AG08395 (cell line): ENCODE data around the gene FAM163A.
"Not testable (repeated sequence)": the region's sequence is repeated elsewhere in the genome, so short reads cannot be mapped to it uniquely, and the experiment has no call there.

Experiments
- DNase-seq: peaks from one replicate; pipeline ENCODE4 v3.0.0; 2012; ENCODE audit warnings: mixed read lengths, low spot score

The FAM163A gene

GRCh38 chr1:179816196-179816960 lies 73.3 kb downstream of the FAM163A start:
- DNase-seq = no peak

GRCh38 chr1:179817056-179817455 lies 74.0 kb downstream of the FAM163A start:
- DNase-seq = no peak

- DNase-seq = peak; percentile 80
Measured at GRCh38 chr1:179817789-179818188, 74.7 kb downstream of the FAM163A start.

- no peak for DNase-seq
Measured at GRCh38 chr1:179818260-179818659, 75.2 kb downstream of the FAM163A start.

- DNase-seq = no peak
Measured at GRCh38 chr1:179818743-179819173, 75.7 kb downstream of the FAM163A start.

DNA sequence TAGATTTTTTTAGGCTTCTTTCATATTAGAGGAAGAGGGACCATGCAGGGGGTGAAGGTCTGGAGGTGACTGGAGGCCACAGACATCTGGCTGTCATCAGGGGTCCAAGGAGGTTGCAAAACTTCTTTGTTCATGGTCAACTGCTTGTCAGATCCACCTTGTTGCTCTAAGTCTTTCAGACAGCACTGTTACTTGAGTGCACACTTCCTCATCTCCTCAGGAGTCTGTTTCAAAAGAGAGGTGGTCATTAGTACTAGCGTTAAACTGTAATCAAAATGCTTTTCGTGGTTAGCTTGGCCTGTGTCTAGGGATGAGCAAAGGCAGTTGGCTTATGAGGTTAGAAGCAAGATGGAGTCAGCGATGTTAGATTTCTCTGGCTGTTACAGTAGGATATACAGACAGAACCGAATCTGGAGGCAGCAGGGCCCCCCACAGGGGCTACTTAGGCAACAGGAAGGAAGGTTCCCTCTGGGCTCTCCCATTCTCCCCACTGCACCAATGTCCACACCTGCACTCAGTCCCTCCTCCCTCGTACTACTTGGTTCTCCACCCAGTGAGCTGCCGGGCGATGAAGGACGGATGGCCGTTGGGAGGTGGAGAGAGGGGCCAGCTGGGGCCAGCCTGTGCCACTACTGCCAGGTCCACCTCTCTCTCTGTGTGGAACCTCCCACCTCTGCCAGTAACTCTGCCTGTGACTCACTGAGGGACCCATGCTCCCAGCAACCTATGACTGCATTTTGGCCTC lies 77.3 kb downstream of the FAM163A start:
- DNase-seq = no peak

DNA sequence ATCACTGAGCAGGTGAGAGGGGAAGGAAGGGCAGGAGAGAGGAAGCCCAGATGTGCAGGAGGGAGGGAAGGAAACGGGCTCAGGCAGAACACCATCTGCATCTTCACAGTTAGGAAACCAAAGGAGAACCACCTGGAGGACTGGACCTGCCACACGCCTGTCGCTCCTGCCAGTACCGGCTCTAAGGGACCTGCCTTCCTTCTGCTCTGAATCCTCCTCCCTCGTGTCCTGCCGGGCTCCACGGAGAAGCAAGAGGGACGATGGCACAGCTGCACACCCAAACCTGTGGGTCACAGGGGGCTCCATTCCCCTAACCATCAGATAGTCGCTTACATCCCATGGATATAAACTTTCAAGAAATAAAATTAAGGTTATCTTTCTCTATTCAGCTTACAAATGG lies 78.4 kb downstream of the FAM163A start:
- DNase-seq = no peak

GRCh38 chr1:179822065-179822464 lies 79.0 kb downstream of the FAM163A start:
- DNase-seq = no peak

DNA sequence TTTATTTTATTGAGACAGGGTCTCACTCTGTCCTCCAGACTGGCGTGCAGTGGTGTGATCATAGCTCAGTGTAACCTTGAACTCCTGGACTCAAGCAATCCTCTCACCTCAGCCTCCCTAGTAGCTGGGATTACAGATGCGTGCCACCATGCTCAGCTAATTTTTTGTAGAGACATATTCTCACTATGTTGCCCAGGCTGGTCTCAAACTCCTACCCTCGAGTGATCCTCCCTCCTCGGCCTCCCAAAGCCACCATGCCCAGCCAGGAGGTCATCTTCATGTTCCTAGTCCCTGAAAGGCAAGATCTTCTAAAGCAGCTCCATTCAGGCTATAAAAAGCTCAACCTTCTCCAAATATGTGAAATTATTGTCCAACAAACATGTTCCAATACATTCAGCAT lies 80.6 kb downstream of the FAM163A start:
- DNase-seq = no peak

DNA sequence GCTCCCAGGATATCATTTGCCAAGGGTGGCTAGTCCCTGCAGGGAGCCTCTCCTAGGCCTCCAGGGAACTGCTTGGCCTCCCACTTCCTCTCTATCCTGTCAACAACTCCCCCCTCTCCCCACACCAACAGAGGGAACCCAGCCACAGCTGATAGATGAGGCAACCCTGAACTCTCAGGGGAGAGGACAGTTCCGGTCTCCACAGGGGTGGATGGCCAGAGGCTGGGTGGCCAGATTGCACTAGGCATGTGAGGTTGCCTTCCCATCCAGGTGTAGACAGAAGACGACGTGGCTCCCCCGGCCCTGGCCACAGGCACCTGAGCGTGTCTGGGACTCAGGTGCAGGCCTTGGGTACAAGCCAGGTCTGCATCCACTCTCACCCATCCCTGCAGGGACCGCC lies 81.2 kb downstream of the FAM163A start:
- no peak for DNase-seq

DNA sequence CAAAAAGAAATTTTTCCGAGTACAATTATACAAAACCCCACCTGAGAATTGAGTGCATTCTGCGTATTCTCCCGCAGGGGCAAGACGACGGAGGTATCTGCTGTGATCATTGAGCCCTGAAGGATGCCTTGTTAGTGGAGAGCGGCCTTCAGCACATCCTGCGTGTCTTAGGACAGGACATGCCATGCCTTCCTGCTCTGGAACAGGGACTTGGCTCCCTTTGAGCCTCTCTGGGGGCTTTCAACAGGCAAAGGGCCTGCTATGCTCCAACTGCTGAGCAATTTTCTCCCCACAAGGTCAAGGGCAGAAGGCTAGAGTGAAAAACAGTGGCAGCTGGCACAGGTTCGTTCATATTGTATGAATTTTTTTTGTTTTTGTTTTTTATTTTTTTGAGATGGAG lies 82.1 kb downstream of the FAM163A start:
- no peak for DNase-seq

- DNase-seq = no peak
Measured at GRCh38 chr1:179825798-179826460, 82.8 kb downstream of the FAM163A start.

DNA sequence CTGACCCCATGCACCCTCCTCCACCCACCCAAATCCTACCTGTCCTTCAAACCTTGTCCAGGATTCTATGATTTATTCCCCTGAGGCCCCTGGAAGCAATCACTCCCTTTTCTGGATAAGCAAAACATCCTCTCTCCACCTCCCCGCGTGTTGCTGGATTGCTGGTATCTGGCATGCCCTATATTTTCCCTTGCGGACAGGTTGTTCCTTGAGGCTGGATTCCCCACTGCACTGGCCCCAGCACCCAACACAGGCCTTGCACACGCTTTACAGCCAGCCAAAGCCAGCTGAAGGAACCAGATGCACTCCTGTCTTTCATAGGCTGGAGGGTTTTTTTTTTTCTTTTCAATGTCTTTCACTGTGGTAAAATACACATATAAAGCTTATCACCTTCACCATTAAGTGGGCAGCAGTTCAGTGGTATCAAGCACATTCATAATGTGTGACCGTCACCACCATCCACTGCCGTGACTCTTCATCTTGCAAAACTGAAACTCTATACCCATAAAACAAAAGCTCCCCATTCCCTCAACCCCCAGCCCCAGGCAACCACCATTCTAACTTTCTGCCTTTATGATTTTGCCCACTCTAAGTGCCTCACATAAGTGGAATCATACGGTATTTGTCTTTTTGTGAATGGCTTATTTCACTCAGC lies 83.7 kb downstream of the FAM163A start:
- no peak for DNase-seq

GRCh38 chr1:179828554-179829110 lies 85.5 kb downstream of the FAM163A start:
- DNase-seq = no peak

- DNase-seq = no peak
Measured at GRCh38 chr1:179831225-179831624, 88.1 kb downstream of the FAM163A start.

- DNase-seq = peak; percentile 13
Measured at GRCh38 chr1:179831852-179832699, 89.0 kb downstream of the FAM163A start.

- not testable (repeated sequence) for DNase-seq
Measured at GRCh38 chr1:179836686-179837445, 93.8 kb downstream of the FAM163A start.

- DNase-seq = no peak
Measured at GRCh38 chr1:179840107-179840506, 97.0 kb downstream of the FAM163A start.

GRCh38 chr1:179848233-179848632 lies 105.1 kb downstream of the FAM163A start:
- DNase-seq = no peak

GRCh38 chr1:179853102-179853501 lies 110.0 kb downstream of the FAM163A start:
- no peak for DNase-seq
